T follicular helper cell (primary cell): ENCODE data around the gene COL15A1.

Experiments used
- DNase-seq: peaks from one replicate; pipeline ENCODE4 v3.0.0-alpha.2; 2020; ENCODE audit warnings: low read depth

Gene COL15A1

GRCh38 chr9:98949565-98949964, 5.9 kb downstream of the COL15A1 start:
- DNase-seq = no peak

- no peak for DNase-seq
These were observed 6.6 kb downstream of the COL15A1 start for GRCh38 chr9:98950262-98950661.

- no peak for DNase-seq
These were observed 8.3 kb downstream of the COL15A1 start for GRCh38 chr9:98951967-98952366.

GRCh38 chr9:98953581-98954243, 10.0 kb downstream of the COL15A1 start:
- no peak for DNase-seq

- DNase-seq = no peak
These were observed 10.5 kb downstream of the COL15A1 start for GRCh38 chr9:98954244-98954610.

- DNase-seq = no peak
These were observed 11.6 kb downstream of the COL15A1 start for GRCh38 chr9:98955259-98955658.

GRCh38 chr9:98957826-98958225, 14.1 kb downstream of the COL15A1 start:
- DNase-seq = no peak

- no peak for DNase-seq
These were observed 14.7 kb downstream of the COL15A1 start for GRCh38 chr9:98958271-98958984.

- no peak for DNase-seq
These were observed 16.7 kb downstream of the COL15A1 start for GRCh38 chr9:98960409-98960808.

GRCh38 chr9:98961513-98962180, 17.9 kb downstream of the COL15A1 start:
- DNase-seq = no peak

- no peak for DNase-seq
These were observed 18.5 kb downstream of the COL15A1 start for GRCh38 chr9:98962181-98962560.

GRCh38 chr9:98962861-98963260, 19.2 kb downstream of the COL15A1 start:
- no peak for DNase-seq

GRCh38 chr9:98964201-98964600, 20.5 kb downstream of the COL15A1 start:
- no peak for DNase-seq

GRCh38 chr9:98964911-98965336, 21.2 kb downstream of the COL15A1 start:
- DNase-seq = no peak

- DNase-seq = no peak
These were observed 23.0 kb downstream of the COL15A1 start for GRCh38 chr9:98966676-98967075.

GRCh38 chr9:98967257-98967656, 23.6 kb downstream of the COL15A1 start:
- no peak for DNase-seq

- DNase-seq = no peak
These were observed 24.0 kb downstream of the COL15A1 start for GRCh38 chr9:98967680-98968079.

- DNase-seq = no peak
These were observed 25.1 kb downstream of the COL15A1 start for GRCh38 chr9:98968601-98969337.

- no peak for DNase-seq
These were observed 26.9 kb downstream of the COL15A1 start for GRCh38 chr9:98970532-98971041.

GRCh38 chr9:98971168-98971914, 27.6 kb downstream of the COL15A1 start:
- no peak for DNase-seq

GRCh38 chr9:98971915-98972223, 28.2 kb downstream of the COL15A1 start:
- no peak for DNase-seq

GRCh38 chr9:98972716-98973115, 29.0 kb downstream of the COL15A1 start:
- no peak for DNase-seq
